Body of pancreas (tissue), 4 donors: Measurements from ENCODE around the gene RGP1. TPM values are rescaled to one million over a fixed set of nuclear protein-coding genes. Genes with fewer than 3 reads are reported as not detected.
A peak's percentile ranks its signal among the peaks of the same experiment; 100 is the strongest.

Experiments used
- ATAC-seq: fragments of 150-250 bp; one replicate; pipeline ENCODE4 v1.9.1; 2016
- DNase-seq, 4 donors: peaks; one replicate each; pipeline ENCODE4 v3.0.0-alpha.2; 2019
- H3K27ac ChIP-seq, 4 donors: fragments of 200-600 bp; sonication (generic); 1 replicate in 3 of 4; 2 replicates in 1 of 4; pipeline versions ENCODE4 v1.5.1 to v1.6.1; 2016 to 2019; ENCODE audit warnings: mild to moderate bottlenecking in 1 of 4, mixed read lengths in 1 of 4, moderate library complexity in 1 of 4
- H3K27me3 ChIP-seq, 2 donors: fragments of 200-600 bp; sonication (generic); one replicate each; pipeline ENCODE4 v1.6.0; 2016; ENCODE audit warnings: mild to moderate bottlenecking in 1 of 2
- H3K36me3 ChIP-seq, 2 donors: fragments of 200-600 bp; sonication (generic); replicated peaks in 1 of 2; 2 replicates each; pipeline ENCODE4 v1.5.1; 2016; ENCODE audit warnings: low read depth in 2 of 2; ENCODE audit not compliant: insufficient read depth in 1 of 2
- H3K4me1 ChIP-seq: fragments of 200-600 bp; sonication (generic); one replicate; pipeline ENCODE4 v1.6.0; 2016
- H3K4me3 ChIP-seq, 2 donors: fragments of 200-600 bp; sonication (generic); 1 replicate in 1 of 2; 2 replicates in 1 of 2; pipeline ENCODE4 v1.5.1; 2016 to 2019
- H3K9me3 ChIP-seq, 3 donors: fragments of 200-600 bp; sonication (generic); 1 replicate in 2 of 3; 2 replicates in 1 of 3; pipeline ENCODE4 v1.5.1; 2016
- POLR2A ChIP-seq, 3 donors: fragments of 450-650 bp; IDR thresholded peaks; one replicate each; pipeline ENCODE4 v1.6.1; 2016; ENCODE audit warnings: antibody characterized with exemption in 3 of 3, mild to moderate bottlenecking in 2 of 3
- WGBS, 2 donors: methylation state at CpG; one replicate each; pipeline ENCODE4 v1.1.5; 2017; 5-methylcytosine and 5-hydroxymethylcytosine counted together
- intact Hi-C: fragments of 100-400 bp; cut with DNase I; formaldehyde crosslinking; loops from one replicate; pipeline ENCODE4 v1.15.1; 2023
- total RNA-seq, 2 donors: library from RNA; depleted of rRNA; stranded (reverse); fragments of >200 nt; gene quantifications; one replicate each; pipeline ENCODE4 v1.1.0, GENCODE V29; 2016
- TF ChIP-seq, protein P1 (sequence below), 7 experiments: fragments of 450-650 bp in 4 of 7; fragments of 200-600 bp in 3 of 7; sonication (generic) in 3 of 7; IDR thresholded peaks; one replicate each; pipeline ENCODE4 v1.5.1; 2016 to 2019; ENCODE audit warnings: antibody characterized with exemption in 7 of 7

RGP1 gene
- total RNA-seq, 2 donors from 2014 or later, result 15.3 to 18.1 TPM

DNA sequence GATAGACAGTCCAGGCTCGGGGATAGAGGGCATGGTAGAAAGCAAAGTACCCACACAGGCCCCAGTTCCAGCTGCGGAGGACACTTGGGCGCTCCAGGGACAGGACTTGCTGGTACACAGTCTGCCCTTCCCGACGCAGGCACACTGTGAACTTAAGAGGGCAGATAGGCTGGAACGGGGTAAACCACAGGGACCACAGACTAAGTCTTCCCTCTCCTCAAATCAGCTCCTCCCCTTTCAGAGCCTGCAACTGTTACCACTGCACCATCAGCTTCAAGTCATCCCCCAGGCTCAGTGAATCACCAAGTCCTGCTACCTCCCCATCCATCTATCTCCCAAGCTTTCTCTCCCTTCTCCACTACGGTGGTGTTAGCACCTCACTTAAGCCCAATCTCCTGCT lies 7.3 kb upstream of the RGP1 start:
- TF ChIP-seq, protein P1, sequence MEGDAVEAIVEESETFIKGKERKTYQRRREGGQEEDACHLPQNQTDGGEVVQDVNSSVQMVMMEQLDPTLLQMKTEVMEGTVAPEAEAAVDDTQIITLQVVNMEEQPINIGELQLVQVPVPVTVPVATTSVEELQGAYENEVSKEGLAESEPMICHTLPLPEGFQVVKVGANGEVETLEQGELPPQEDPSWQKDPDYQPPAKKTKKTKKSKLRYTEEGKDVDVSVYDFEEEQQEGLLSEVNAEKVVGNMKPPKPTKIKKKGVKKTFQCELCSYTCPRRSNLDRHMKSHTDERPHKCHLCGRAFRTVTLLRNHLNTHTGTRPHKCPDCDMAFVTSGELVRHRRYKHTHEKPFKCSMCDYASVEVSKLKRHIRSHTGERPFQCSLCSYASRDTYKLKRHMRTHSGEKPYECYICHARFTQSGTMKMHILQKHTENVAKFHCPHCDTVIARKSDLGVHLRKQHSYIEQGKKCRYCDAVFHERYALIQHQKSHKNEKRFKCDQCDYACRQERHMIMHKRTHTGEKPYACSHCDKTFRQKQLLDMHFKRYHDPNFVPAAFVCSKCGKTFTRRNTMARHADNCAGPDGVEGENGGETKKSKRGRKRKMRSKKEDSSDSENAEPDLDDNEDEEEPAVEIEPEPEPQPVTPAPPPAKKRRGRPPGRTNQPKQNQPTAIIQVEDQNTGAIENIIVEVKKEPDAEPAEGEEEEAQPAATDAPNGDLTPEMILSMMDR (IDR thresholded peaks at IDR 0.05), result no peak
- no peak for TF ChIP-seq POLR2A (IDR thresholded peaks at IDR 0.05)
- peak in 1 of 4 donors; percentile 11 for DNase-seq
- peaks cover 13% of the 10 kb centered on the region for H3K4me1 ChIP-seq
- peaks cover 20 to 40% of the 10 kb centered on the region in 2 donors for H3K36me3 ChIP-seq
- 79 to 94% methylated on average over 7 of the region's 7 CpGs for WGBS, 2 donors
- no peak overlapping the region for H3K4me3 ChIP-seq
- intact Hi-C loops, result no loop called here
- H3K27me3 ChIP-seq, result no peaks in the 10 kb centered on the region
- ATAC-seq, result no peak
- H3K9me3 ChIP-seq, result no peaks in the 10 kb centered on the region
- H3K27ac ChIP-seq, result no peak overlapping the region

DNA sequence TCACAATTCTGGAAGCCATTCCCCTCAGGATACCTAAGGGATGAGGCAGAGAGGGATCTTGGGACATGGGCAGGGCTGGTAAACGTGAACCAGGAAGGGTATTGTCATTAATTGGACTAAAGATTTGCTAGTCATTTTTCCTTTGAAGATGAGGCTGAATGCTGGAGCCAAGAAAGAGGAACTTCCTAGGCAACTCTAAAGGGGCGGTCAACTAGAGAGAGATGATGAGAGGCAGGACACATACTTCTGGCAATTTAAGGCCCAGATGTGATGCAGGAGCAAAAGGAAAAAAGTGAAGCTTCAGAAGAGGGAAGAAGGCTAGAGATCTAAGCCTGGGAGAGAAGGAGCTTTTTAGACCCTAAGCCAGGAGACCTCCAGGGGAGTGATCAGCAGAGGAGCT lies 5.6 kb upstream of the RGP1 start:
- no peak for TF ChIP-seq POLR2A (IDR thresholded peaks at IDR 0.05)
- TF ChIP-seq, protein P1 (IDR thresholded peaks at IDR 0.05), result no peak
- intact Hi-C loops, result no loop called here
- ATAC-seq (no peak), DNase-seq (no peak)
- H3K4me1 ChIP-seq, result peaks cover 27% of the 10 kb centered on the region
- H3K36me3 ChIP-seq, result peaks cover 6 to 23% of the 10 kb centered on the region in 2 donors
- no peaks in the 10 kb centered on the region for H3K9me3 ChIP-seq
- no peak overlapping the region for H3K27ac ChIP-seq
- no peaks in the 10 kb centered on the region for H3K27me3 ChIP-seq
- H3K4me3 ChIP-seq, result no peak overlapping the region
- 57 to 75% methylated on average over 2 of the region's 2 CpGs for WGBS, 2 donors

DNA sequence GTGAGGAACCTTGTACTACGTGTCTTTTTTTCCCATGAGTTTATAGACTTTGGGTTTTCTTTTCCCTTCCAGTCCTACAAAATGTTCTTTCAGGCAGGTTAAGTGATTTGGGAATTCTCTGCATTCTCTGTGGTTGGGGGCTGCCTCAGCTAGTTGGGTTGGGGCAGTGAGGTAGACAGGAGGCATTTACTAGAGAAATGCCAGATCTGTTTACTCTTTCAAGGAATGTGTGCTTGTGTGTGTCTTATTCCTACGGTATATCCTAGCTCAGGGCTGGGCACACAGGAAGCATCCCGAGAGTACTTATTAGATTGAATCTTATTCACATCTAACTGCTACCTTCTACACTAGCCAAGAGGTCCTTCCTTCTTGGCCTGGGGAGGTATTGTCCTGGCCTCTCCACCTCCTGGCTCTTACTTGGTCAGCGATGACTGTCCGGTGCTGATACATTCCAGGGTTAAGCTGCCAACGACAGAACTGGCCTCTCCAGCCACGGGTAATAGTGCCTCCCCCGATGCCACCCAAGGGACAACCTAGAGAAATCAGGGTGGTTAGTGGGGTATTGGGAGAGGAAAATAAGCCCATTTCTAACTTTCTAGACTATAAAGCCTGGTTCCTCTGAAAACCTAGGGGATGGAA lies 5.1 kb upstream of the RGP1 start:
- WGBS, 2 donors, result 76 to 77% methylated on average over 8 of the region's 8 CpGs
- Histone ChIP-seq H3K4me3 (no peak overlapping the region), H3K36me3 (peaks cover under 1 to 18% of the 10 kb centered on the region in 2 donors), H3K9me3 (no peaks in the 10 kb centered on the region), H3K27ac (no peak overlapping the region), H3K4me1 (peaks cover 27% of the 10 kb centered on the region), H3K27me3 (no peaks in the 10 kb centered on the region)
- DNase-seq (peak in 1 of 4 donors; percentile 6), ATAC-seq (no peak)
- intact Hi-C loops, result no loop called here
- TF ChIP-seq, protein P1 (IDR thresholded peaks at IDR 0.05), result no peak
- no peak for TF ChIP-seq POLR2A (IDR thresholded peaks at IDR 0.05)

GRCh38 chr9:35745569-35745968 lies 3.5 kb upstream of the RGP1 start:
- Histone ChIP-seq H3K4me1 (peaks cover 36% of the 10 kb centered on the region), H3K36me3 (peaks cover 0 to 6% of the 10 kb centered on the region in 2 donors), H3K27ac (no peak overlapping the region), H3K27me3 (no peaks in the 10 kb centered on the region), H3K4me3 (no peak overlapping the region), H3K9me3 (no peaks in the 10 kb centered on the region)
- 13 to 25% methylated on average over 1 of the region's 1 CpG for WGBS, 2 donors
- TF ChIP-seq, protein P1 (IDR thresholded peaks at IDR 0.05), result no peak
- TF ChIP-seq POLR2A (IDR thresholded peaks at IDR 0.05), result no peak
- intact Hi-C loops, result no loop called here
- ATAC-seq (no peak), DNase-seq (no peak)

GRCh38 chr9:35746583-35746982 lies 2.5 kb upstream of the RGP1 start:
- Histone ChIP-seq H3K4me1 (peaks cover 39% of the 10 kb centered on the region), H3K36me3 (peaks cover 0 to 4% of the 10 kb centered on the region in 2 donors), H3K27me3 (no peaks in the 10 kb centered on the region), H3K9me3 (no peaks in the 10 kb centered on the region), H3K27ac (no peak overlapping the region), H3K4me3 (no peak overlapping the region)
- DNase-seq (peak in 1 of 4 donors; percentile 3), ATAC-seq (no peak)
- intact Hi-C loops, result no loop called here
- TF ChIP-seq POLR2A (IDR thresholded peaks at IDR 0.05), result no peak
- TF ChIP-seq, protein P1 (IDR thresholded peaks at IDR 0.05), result no peak
- WGBS, 2 donors, result 10 to 22% methylated on average over 3 of the region's 3 CpGs
